Mammary epithelial cell (primary cell): ENCODE results near the gene FARS2.

Experiments
- CTCF ChIP-seq, 2 donors: IDR thresholded peaks in 1 of 2; conservative IDR thresholded peaks in 1 of 2; 2 replicates each; pipeline ENCODE4 v1.5.1; 2011 to 2012; ENCODE audit warnings: inconsistent platforms in 2 of 2, low read length in 2 of 2, mild to moderate bottlenecking in 2 of 2, control low read depth in 1 of 2, low read depth in 1 of 2; ENCODE audit not compliant: insufficient read depth in 1 of 2; ENCODE audit errors: extremely low read depth in 1 of 2
- EZH2 ChIP-seq: IDR thresholded peaks from 2 replicates; pipeline ENCODE4 v1.6.1; 2012; ENCODE audit warnings: low read length, inconsistent platforms, borderline replicate concordance

GRCh38 chr6:5351552-5352210, 90.4 kb downstream of the FARS2 start:
- TF ChIP-seq EZH2 (no peak), CTCF (conservative IDR thresholded peaks at IDR 0.05 in 1 of 2, IDR thresholded peaks at IDR 0.05 in 1 of 2; ENCODE audit: extremely low read depth in 1 of 2, insufficient read depth in 1 of 2, low read depth in 1 of 2, low read length in 2 of 2) (no peak)
